HepG2 (cell line): ENCODE results near the gene ICAM5. TPM values are rescaled to one million over a fixed set of nuclear protein-coding genes. Genes with fewer than 3 reads are reported as not detected.
A peak's percentile ranks its signal among the peaks of the same experiment; 100 is the strongest.

ENCODE experiments used
- ARHGAP35 ChIP-seq: sonication (generic); formaldehyde crosslinking; IDR thresholded peaks from 2 replicates; pipeline ENCODE4 v1.9.0; 2022; ENCODE audit warnings: mild to moderate bottlenecking, inconsistent platforms, moderate library complexity, missing genetic modification reagents, borderline replicate concordance
- ARNT ChIP-seq: fragments of 450-650 bp; IDR thresholded peaks from 2 replicates; pipeline ENCODE4 v1.6.1; 2017
- ATM ChIP-seq: fragments of 450-650 bp; IDR thresholded peaks from 2 replicates; pipeline ENCODE4 v1.7.1; 2017; ENCODE audit warnings: mild to moderate bottlenecking, borderline replicate concordance
- CENPX ChIP-seq: sonication (generic); formaldehyde crosslinking; IDR thresholded peaks from 2 replicates; pipeline ENCODE4 v1.9.0; 2021; ENCODE audit warnings: mild to moderate bottlenecking, missing genetic modification reagents, moderate library complexity
- ETV5 ChIP-seq: IDR thresholded peaks from 2 replicates; pipeline ENCODE4 v1.6.1; 2018; ENCODE audit warnings: missing biosample characterization, missing genetic modification reagents, inconsistent platforms, borderline replicate concordance
- KMT2A ChIP-seq: sonication (generic); formaldehyde crosslinking; IDR thresholded peaks from 2 replicates; pipeline ENCODE4 v1.4.0; 2020; ENCODE audit warnings: missing genetic modification reagents
- NR1H2 ChIP-seq: sonication (generic); formaldehyde crosslinking; IDR thresholded peaks from 2 replicates; pipeline ENCODE4 v1.8.1; 2022; ENCODE audit warnings: low read depth, missing genetic modification reagents, borderline replicate concordance
- ONECUT2 ChIP-seq: sonication (generic); formaldehyde crosslinking; IDR thresholded peaks from 2 replicates; pipeline ENCODE4 v1.4.0; 2020; ENCODE audit warnings: missing genetic modification reagents
- XBP1 ChIP-seq: sonication (generic); formaldehyde crosslinking; IDR thresholded peaks from 2 replicates; pipeline ENCODE4 v1.5.0; 2020; ENCODE audit warnings: missing genetic modification reagents
- ZFYVE20 ChIP-seq: sonication (generic); formaldehyde crosslinking; IDR thresholded peaks from 2 replicates; pipeline ENCODE4 v1.8.0; 2023; ENCODE audit warnings: low read depth, mild to moderate bottlenecking, moderate library complexity, missing genetic modification reagents, borderline replicate concordance
- ZNF33B ChIP-seq: sonication (generic); formaldehyde crosslinking; IDR thresholded peaks from 2 replicates; pipeline ENCODE4 v1.5.1; 2020; ENCODE audit warnings: mild to moderate bottlenecking, missing genetic modification reagents
- ZNF343 ChIP-seq: sonication (generic); formaldehyde crosslinking; IDR thresholded peaks from 2 replicates; pipeline ENCODE4 v1.4.0; 2020; ENCODE audit warnings: mild to moderate bottlenecking, missing genetic modification reagents
- ZNF546 ChIP-seq: sonication (generic); formaldehyde crosslinking; conservative IDR thresholded peaks from 2 replicates; pipeline ENCODE4 v1.8.1; 2023; ENCODE audit warnings: mild to moderate bottlenecking, missing genetic modification reagents
- ZNF572 ChIP-seq: sonication (generic); formaldehyde crosslinking; IDR thresholded peaks from 2 replicates; pipeline ENCODE4 v1.5.1; 2020; ENCODE audit warnings: mild to moderate bottlenecking, missing genetic modification reagents
- ZNF687 ChIP-seq: sonication (generic); formaldehyde crosslinking; IDR thresholded peaks from 2 replicates; pipeline ENCODE4 v1.5.1; 2020; ENCODE audit warnings: mild to moderate bottlenecking, missing genetic modification reagents, moderate library complexity
- ZNF75D ChIP-seq: sonication (generic); formaldehyde crosslinking; IDR thresholded peaks from 2 replicates; pipeline ENCODE4 v1.8.1; 2023; ENCODE audit warnings: missing genetic modification reagents, mild to moderate bottlenecking, borderline replicate concordance
- polyA plus RNA-seq, 8 experiments: library from polyadenylated mRNA; depleted of rRNA in 3 of 8; stranded (reverse) in 7 of 8; unstranded in 1 of 8; fragments of >200 nt; fragmentation: Illumina TruSeq in 4 of 8; extraction: Trizol in 4 of 8; gene quantifications; 2 replicates each; pipeline versions ENCODE4 v1.2.1 to v1.2.3, GENCODE V29; 2011 to 2016; ENCODE audit warnings: low read depth in 4 of 8, missing spikeins in 1 of 8, mixed read lengths in 1 of 8; ENCODE audit not compliant: insufficient read depth in 1 of 8
- total RNA-seq, 5 experiments: library from RNA; depleted of rRNA; stranded (reverse); fragments of >200 nt; fragmentation: Illumina TruSeq; extraction: Trizol; gene quantifications; 2 replicates each; pipeline ENCODE4 v1.2.3, GENCODE V29; 2016; ENCODE audit warnings: low read depth in 1 of 5
- TF ChIP-seq, protein P1 (sequence below): sonication (generic); formaldehyde crosslinking; IDR thresholded peaks from 2 replicates; pipeline ENCODE4 v1.4.0; 2020; ENCODE audit warnings: missing genetic modification reagents
- TF ChIP-seq, protein P2 (sequence below): sonication (generic); formaldehyde crosslinking; IDR thresholded peaks from 2 replicates; pipeline ENCODE4 v1.8.1; 2023; ENCODE audit warnings: mild to moderate bottlenecking, inconsistent platforms, moderate library complexity, missing genetic modification reagents, borderline replicate concordance
- TF ChIP-seq, protein P3 (sequence below): sonication (generic); formaldehyde crosslinking; IDR thresholded peaks from 2 replicates; pipeline ENCODE4 v1.5.0; 2020; ENCODE audit warnings: mild to moderate bottlenecking, missing genetic modification reagents, moderate library complexity

Gene ICAM5
- total and polyA plus RNA-seq, 2 of the 13 experiments (the other 11 are each of a cell fraction or from before 2014, with no cell fraction given) = 0.46 to 1.6 TPM

DNA sequence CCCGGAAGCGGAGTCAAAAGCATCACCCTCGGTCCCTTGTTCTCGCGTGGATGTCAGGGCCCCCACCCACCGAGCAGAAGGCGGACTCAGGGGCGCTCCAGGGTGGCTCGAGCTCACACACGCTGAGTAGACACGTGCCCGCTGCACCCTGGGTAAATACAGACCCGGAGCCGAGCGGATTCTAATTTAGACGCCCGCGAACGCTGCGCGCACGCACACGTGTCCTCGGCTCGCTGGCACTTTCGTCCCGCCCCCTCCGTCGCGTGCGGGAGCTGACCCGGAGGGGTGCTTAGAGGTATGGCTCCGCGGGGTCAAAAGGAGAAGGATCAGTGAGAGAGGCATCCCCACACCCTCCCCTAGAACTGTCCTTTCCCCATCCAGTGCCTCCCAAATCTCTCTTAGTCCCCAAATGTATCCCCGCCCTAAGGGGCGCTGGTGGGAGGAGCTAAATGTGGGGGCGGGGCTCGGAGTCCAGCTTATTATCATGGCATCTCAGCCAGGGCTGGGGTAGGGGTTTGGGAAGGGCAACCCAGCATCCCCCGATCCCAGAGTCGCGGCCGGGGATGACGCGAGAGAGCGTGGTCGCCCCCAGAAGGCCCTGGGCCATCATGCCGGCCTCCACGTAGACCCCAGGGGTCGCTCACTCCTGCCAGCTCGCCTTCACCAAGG lies 451 bp upstream of the ICAM5 start (continued):
- TF ChIP-seq, protein P1, sequence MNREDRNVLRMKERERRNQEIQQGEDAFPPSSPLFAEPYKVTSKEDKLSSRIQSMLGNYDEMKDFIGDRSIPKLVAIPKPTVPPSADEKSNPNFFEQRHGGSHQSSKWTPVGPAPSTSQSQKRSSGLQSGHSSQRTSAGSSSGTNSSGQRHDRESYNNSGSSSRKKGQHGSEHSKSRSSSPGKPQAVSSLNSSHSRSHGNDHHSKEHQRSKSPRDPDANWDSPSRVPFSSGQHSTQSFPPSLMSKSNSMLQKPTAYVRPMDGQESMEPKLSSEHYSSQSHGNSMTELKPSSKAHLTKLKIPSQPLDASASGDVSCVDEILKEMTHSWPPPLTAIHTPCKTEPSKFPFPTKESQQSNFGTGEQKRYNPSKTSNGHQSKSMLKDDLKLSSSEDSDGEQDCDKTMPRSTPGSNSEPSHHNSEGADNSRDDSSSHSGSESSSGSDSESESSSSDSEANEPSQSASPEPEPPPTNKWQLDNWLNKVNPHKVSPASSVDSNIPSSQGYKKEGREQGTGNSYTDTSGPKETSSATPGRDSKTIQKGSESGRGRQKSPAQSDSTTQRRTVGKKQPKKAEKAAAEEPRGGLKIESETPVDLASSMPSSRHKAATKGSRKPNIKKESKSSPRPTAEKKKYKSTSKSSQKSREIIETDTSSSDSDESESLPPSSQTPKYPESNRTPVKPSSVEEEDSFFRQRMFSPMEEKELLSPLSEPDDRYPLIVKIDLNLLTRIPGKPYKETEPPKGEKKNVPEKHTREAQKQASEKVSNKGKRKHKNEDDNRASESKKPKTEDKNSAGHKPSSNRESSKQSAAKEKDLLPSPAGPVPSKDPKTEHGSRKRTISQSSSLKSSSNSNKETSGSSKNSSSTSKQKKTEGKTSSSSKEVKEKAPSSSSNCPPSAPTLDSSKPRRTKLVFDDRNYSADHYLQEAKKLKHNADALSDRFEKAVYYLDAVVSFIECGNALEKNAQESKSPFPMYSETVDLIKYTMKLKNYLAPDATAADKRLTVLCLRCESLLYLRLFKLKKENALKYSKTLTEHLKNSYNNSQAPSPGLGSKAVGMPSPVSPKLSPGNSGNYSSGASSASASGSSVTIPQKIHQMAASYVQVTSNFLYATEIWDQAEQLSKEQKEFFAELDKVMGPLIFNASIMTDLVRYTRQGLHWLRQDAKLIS (CRISPR knock-in tag) = no peak
- TF ChIP-seq ZFYVE20 (CRISPR knock-in tag) (no peak), ZNF343 (CRISPR knock-in tag) (no peak), CENPX (CRISPR knock-in tag) (no peak), ETV5 (CRISPR knock-in tag) (no peak), ZNF572 (CRISPR knock-in tag) (no peak), ARHGAP35 (CRISPR knock-in tag) (no peak; the same call in 1 of the 2 replicates), ATM (no peak), XBP1 (no peak), KMT2A (CRISPR knock-in tag) (no peak), NR1H2 (CRISPR knock-in tag) (no peak), ZNF687 (peak; percentile 94), ZNF75D (CRISPR knock-in tag) (no peak), ZNF546 (CRISPR knock-in tag) (no peak), ARNT (no peak), ZNF33B (CRISPR knock-in tag) (no peak), ONECUT2 (CRISPR knock-in tag) (no peak)
- TF ChIP-seq, protein P2, sequence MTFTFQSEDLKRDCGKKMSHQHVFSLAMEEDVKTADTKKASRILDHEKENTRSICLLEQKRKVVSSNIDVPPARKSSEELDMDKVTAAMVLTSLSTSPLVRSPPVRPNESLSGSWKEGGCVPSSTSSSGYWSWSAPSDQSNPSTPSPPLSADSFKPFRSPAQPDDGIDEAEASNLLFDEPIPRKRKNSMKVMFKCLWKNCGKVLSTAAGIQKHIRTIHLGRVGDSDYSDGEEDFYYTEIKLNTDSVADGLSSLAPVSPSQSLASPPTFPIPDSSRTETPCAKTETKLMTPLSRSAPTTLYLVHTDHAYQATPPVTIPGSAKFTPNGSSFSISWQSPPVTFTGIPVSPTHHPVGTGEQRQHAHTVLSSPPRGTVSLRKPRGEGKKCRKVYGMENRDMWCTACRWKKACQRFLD = peak; percentile 46; the same call in 1 of the 2 replicates
- TF ChIP-seq, protein P3, sequence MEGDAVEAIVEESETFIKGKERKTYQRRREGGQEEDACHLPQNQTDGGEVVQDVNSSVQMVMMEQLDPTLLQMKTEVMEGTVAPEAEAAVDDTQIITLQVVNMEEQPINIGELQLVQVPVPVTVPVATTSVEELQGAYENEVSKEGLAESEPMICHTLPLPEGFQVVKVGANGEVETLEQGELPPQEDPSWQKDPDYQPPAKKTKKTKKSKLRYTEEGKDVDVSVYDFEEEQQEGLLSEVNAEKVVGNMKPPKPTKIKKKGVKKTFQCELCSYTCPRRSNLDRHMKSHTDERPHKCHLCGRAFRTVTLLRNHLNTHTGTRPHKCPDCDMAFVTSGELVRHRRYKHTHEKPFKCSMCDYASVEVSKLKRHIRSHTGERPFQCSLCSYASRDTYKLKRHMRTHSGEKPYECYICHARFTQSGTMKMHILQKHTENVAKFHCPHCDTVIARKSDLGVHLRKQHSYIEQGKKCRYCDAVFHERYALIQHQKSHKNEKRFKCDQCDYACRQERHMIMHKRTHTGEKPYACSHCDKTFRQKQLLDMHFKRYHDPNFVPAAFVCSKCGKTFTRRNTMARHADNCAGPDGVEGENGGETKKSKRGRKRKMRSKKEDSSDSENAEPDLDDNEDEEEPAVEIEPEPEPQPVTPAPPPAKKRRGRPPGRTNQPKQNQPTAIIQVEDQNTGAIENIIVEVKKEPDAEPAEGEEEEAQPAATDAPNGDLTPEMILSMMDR (CRISPR knock-in tag) = no peak
